Neural cell (in vitro differentiated cells): ENCODE data around the gene SLC15A5. TPM values are rescaled to one million over a fixed set of nuclear protein-coding genes. Genes with fewer than 3 reads are reported as not detected.

Experiments used
- H2AFZ ChIP-seq: fragments of 200-600, 300-800 bp; sonication (generic), shearing (Covaris generic); 2 replicates; pipeline ENCODE4 v1.6.0; 2014; ENCODE audit warnings: low read depth, mild to moderate bottlenecking, antibody characterized with exemption, low read length, moderate library complexity
- H3F3A ChIP-seq: fragments of 200-600 bp; shearing (Covaris generic); 2 replicates; pipeline ENCODE4 v1.6.1; 2016; ENCODE audit warnings: mild to moderate bottlenecking, moderate library complexity, mixed read lengths, antibody characterized with exemption, low read length; ENCODE audit not compliant: insufficient read depth, poor library complexity, severe bottlenecking
- H3K27ac ChIP-seq: fragments of 200-600, 300-800 bp; sonication (generic), shearing (Covaris generic); 2 replicates; pipeline ENCODE4 v1.5.1; 2014; ENCODE audit warnings: mild to moderate bottlenecking, low read length, moderate library complexity
- H3K27me3 ChIP-seq: fragments of 300-800, 200-600 bp; sonication (generic), shearing (Covaris generic); 2 replicates; pipeline ENCODE4 v1.6.0; 2014; ENCODE audit warnings: mild to moderate bottlenecking, low read depth, low read length, moderate library complexity; ENCODE audit not compliant: insufficient read depth
- H3K36me3 ChIP-seq: fragments of 300-800, 200-600 bp; sonication (generic), shearing (Covaris generic); 2 replicates; pipeline ENCODE4 v1.5.1; 2014; ENCODE audit warnings: mild to moderate bottlenecking, antibody characterized with exemption, low read length, moderate library complexity; ENCODE audit not compliant: insufficient read depth
- H3K4me2 ChIP-seq: fragments of 300-800, 200-600 bp; sonication (generic), shearing (Covaris generic); 2 replicates; pipeline ENCODE4 v1.6.0; 2014; ENCODE audit warnings: mild to moderate bottlenecking, low read length
- H3K4me3 ChIP-seq: fragments of 300-800, 200-600 bp; sonication (generic), shearing (Covaris generic); 2 replicates; pipeline ENCODE4 v1.5.1; 2014; ENCODE audit warnings: mild to moderate bottlenecking, low read length, moderate library complexity
- H3K79me2 ChIP-seq: fragments of 200-600 bp; shearing (Covaris generic); replicated peaks from 2 replicates; pipeline ENCODE4 v1.6.0; 2014; ENCODE audit warnings: mild to moderate bottlenecking, low read length, moderate library complexity; ENCODE audit not compliant: insufficient read depth
- H3K9ac ChIP-seq: fragments of 300-800, 200-600 bp; sonication (generic), shearing (Covaris generic); 2 replicates; pipeline ENCODE4 v1.6.1; 2016; ENCODE audit warnings: mild to moderate bottlenecking, low read length, mixed read lengths
- H3K9me2 ChIP-seq: fragments of 200-600 bp; shearing (Covaris generic); 2 replicates; pipeline ENCODE4 v1.6.1; 2016; ENCODE audit warnings: mild to moderate bottlenecking, low read length, mixed read lengths; ENCODE audit not compliant: insufficient read depth
- H3K9me3 ChIP-seq: fragments of 200-600, 300-800 bp; sonication (generic), shearing (Covaris generic); 2 replicates; pipeline ENCODE4 v1.6.1; 2016; ENCODE audit warnings: mild to moderate bottlenecking, mixed run types, low read length, moderate library complexity, mixed read lengths
- H4K20me1 ChIP-seq: fragments of 200-600 bp; shearing (Covaris generic); 2 replicates; pipeline ENCODE4 v1.6.1; 2016; ENCODE audit warnings: mild to moderate bottlenecking, mixed run types; ENCODE audit not compliant: insufficient read depth
- CTCF ChIP-seq: fragments of 450-650 bp; IDR thresholded peaks from 2 replicates; pipeline ENCODE4 v1.5.1; 2014; ENCODE audit warnings: antibody characterized with exemption, mild to moderate bottlenecking, moderate library complexity; ENCODE audit not compliant: poor library complexity, severe bottlenecking
- EP300 ChIP-seq: fragments of 450-650 bp; conservative IDR thresholded peaks from 2 replicates; pipeline ENCODE4 v1.6.1; 2014; ENCODE audit warnings: antibody characterized with exemption, mild to moderate bottlenecking, moderate library complexity; ENCODE audit not compliant: poor library complexity, severe bottlenecking
- MXI1 ChIP-seq: fragments of 450-650 bp; conservative IDR thresholded peaks from 2 replicates; pipeline ENCODE4 v1.6.1; 2014; ENCODE audit warnings: antibody characterized with exemption, mild to moderate bottlenecking; ENCODE audit not compliant: poor library complexity, severe bottlenecking
- SMC3 ChIP-seq: fragments of 450-650 bp; conservative IDR thresholded peaks from 2 replicates; pipeline ENCODE4 v1.6.1; 2014; ENCODE audit warnings: antibody characterized with exemption, mild to moderate bottlenecking, moderate library complexity; ENCODE audit not compliant: poor library complexity
- TAF1 ChIP-seq: IDR thresholded peaks from 2 replicates; pipeline ENCODE4 v1.6.1; 2012; ENCODE audit warnings: low read depth
- polyA plus RNA-seq: library from polyadenylated mRNA; depleted of rRNA; stranded (reverse); fragments of >200 nt; gene quantifications from 2 replicates; pipeline ENCODE4 v1.2.3, GENCODE V29; 2014
- TF ChIP-seq, protein P1 (sequence below): IDR thresholded peaks from 2 replicates; pipeline ENCODE4 v1.6.1; 2012; ENCODE audit warnings: borderline replicate concordance

The SLC15A5 gene
- polyA plus RNA-seq, 1 donor from 2014 or later, result not detected

- no peak overlapping the region for H3K4me2 ChIP-seq
- no peak overlapping the region for H2AFZ ChIP-seq
- H3K9me3 ChIP-seq, result no peaks in the 10 kb centered on the region
- no peaks in the 10 kb centered on the region for H3K79me2 ChIP-seq
- H3K27me3 ChIP-seq, result no peaks in the 10 kb centered on the region
- H3K27ac ChIP-seq, result no peak overlapping the region
- H4K20me1 ChIP-seq, result no peaks in the 10 kb centered on the region
- TF ChIP-seq, protein P1, sequence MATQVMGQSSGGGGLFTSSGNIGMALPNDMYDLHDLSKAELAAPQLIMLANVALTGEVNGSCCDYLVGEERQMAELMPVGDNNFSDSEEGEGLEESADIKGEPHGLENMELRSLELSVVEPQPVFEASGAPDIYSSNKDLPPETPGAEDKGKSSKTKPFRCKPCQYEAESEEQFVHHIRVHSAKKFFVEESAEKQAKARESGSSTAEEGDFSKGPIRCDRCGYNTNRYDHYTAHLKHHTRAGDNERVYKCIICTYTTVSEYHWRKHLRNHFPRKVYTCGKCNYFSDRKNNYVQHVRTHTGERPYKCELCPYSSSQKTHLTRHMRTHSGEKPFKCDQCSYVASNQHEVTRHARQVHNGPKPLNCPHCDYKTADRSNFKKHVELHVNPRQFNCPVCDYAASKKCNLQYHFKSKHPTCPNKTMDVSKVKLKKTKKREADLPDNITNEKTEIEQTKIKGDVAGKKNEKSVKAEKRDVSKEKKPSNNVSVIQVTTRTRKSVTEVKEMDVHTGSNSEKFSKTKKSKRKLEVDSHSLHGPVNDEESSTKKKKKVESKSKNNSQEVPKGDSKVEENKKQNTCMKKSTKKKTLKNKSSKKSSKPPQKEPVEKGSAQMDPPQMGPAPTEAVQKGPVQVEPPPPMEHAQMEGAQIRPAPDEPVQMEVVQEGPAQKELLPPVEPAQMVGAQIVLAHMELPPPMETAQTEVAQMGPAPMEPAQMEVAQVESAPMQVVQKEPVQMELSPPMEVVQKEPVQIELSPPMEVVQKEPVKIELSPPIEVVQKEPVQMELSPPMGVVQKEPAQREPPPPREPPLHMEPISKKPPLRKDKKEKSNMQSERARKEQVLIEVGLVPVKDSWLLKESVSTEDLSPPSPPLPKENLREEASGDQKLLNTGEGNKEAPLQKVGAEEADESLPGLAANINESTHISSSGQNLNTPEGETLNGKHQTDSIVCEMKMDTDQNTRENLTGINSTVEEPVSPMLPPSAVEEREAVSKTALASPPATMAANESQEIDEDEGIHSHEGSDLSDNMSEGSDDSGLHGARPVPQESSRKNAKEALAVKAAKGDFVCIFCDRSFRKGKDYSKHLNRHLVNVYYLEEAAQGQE, result no peak
- no peak for TF ChIP-seq TAF1
- no peak for TF ChIP-seq EP300
- TF ChIP-seq MXI1, result no peak
- TF ChIP-seq CTCF, result no peak
- no peak for TF ChIP-seq SMC3
- no peak overlapping the region for H3K4me3 ChIP-seq
- H3K9ac ChIP-seq, result no peak overlapping the region
- no peaks in the 10 kb centered on the region for H3F3A ChIP-seq
- no peaks in the 10 kb centered on the region for H3K9me2 ChIP-seq
- H3K36me3 ChIP-seq, result no peaks in the 10 kb centered on the region
Measured at GRCh38 chr12:16218934-16219751, 58.3 kb downstream of the SLC15A5 start.

GRCh38 chr12:16218234-16218633, 59.3 kb downstream of the SLC15A5 start:
- Histone ChIP-seq H3F3A (no peaks in the 10 kb centered on the region), H3K27me3 (no peaks in the 10 kb centered on the region), H3K4me2 (no peak overlapping the region), H3K36me3 (no peaks in the 10 kb centered on the region), H3K79me2 (no peaks in the 10 kb centered on the region), H2AFZ (no peak overlapping the region), H3K9me3 (no peaks in the 10 kb centered on the region), H3K4me3 (no peak overlapping the region), H3K9ac (no peak overlapping the region), H3K9me2 (no peaks in the 10 kb centered on the region), H3K27ac (no peak overlapping the region), H4K20me1 (no peaks in the 10 kb centered on the region)
- no peak for TF ChIP-seq TAF1
- TF ChIP-seq CTCF, result no peak
- no peak for TF ChIP-seq MXI1
